Right atrium auricular region (tissue), 2 donors: ENCODE measurements around the gene DPP10. TPM values are rescaled to one million over a fixed set of nuclear protein-coding genes. Genes with fewer than 3 reads are reported as not detected.

ENCODE experiments used
- DNase-seq: peaks from one replicate; pipeline ENCODE4 v3.0.0-alpha.2; 2019; ENCODE audit warnings: low spot score
- H3K27ac ChIP-seq, 2 donors: fragments of 200-600 bp; sonication (generic); 1 replicate in 1 of 2; 2 replicates in 1 of 2; pipeline ENCODE4 v1.5.1; 2016 to 2019
- H3K27me3 ChIP-seq, 2 donors: fragments of 200-600 bp; sonication (generic); one replicate each; pipeline versions ENCODE4 v1.5.1 to v1.6.0; 2017 to 2019
- H3K36me3 ChIP-seq: fragments of 200-600 bp; sonication (generic); one replicate; pipeline ENCODE4 v1.5.1; 2016
- H3K4me1 ChIP-seq, 2 donors: fragments of 200-600 bp; sonication (generic); one replicate each; pipeline versions ENCODE4 v1.5.1 to v1.6.0; 2017 to 2019
- H3K4me3 ChIP-seq, 2 donors: fragments of 200-600 bp; sonication (generic); 1 replicate in 1 of 2; 2 replicates in 1 of 2; pipeline ENCODE4 v1.5.1; 2017 to 2019; ENCODE audit warnings: mild to moderate bottlenecking in 1 of 2, moderate library complexity in 1 of 2
- H3K9me3 ChIP-seq, 2 donors: fragments of 200-600 bp; sonication (generic); one replicate each; pipeline ENCODE4 v1.5.1; 2019
- CTCF ChIP-seq, 2 donors: fragments of 200-600 bp; sonication (generic); IDR thresholded peaks; one replicate each; pipeline ENCODE4 v1.5.1; 2019; ENCODE audit warnings: antibody characterized with exemption in 2 of 2
- total RNA-seq, 2 donors: library from RNA; depleted of rRNA; stranded (reverse); fragments of >200 nt; gene quantifications; one replicate each; pipeline ENCODE4 v1.1.0, GENCODE V29; 2016

Gene DPP10
- total RNA-seq, 2 donors from 2014 or later, result not detected

GRCh38 chr2:115162494-115163293 is 720.3 kb downstream of the DPP10 start:
- no peaks in the 10 kb centered on the region for H3K36me3 ChIP-seq
- H3K27ac ChIP-seq, result no peak overlapping the region
- no peak overlapping the region for H3K4me3 ChIP-seq
- H3K4me1 ChIP-seq, result peaks cover 0 to 16% of the 10 kb centered on the region in 2 donors
- TF ChIP-seq CTCF (IDR thresholded peaks at IDR 0.05), result no peak
- peaks cover 3 to 22% of the 10 kb centered on the region in 2 donors for H3K27me3 ChIP-seq
- no peak for DNase-seq
- H3K9me3 ChIP-seq, result no peaks in the 10 kb centered on the region

- Histone ChIP-seq H3K27ac (no peak overlapping the region), H3K27me3 (peaks cover 3 to 22% of the 10 kb centered on the region in 2 donors), H3K4me3 (no peak overlapping the region), H3K9me3 (no peaks in the 10 kb centered on the region), H3K36me3 (no peaks in the 10 kb centered on the region), H3K4me1 (peaks cover 0 to 16% of the 10 kb centered on the region in 2 donors)
- TF ChIP-seq CTCF (IDR thresholded peaks at IDR 0.05), result no peak
- no peak for DNase-seq
Measured at GRCh38 chr2:115163572-115163971, 721.1 kb downstream of the DPP10 start.

- peak in 1 of 2 donors; percentile 49 for TF ChIP-seq CTCF (IDR thresholded peaks at IDR 0.05)
- Histone ChIP-seq H3K4me3 (no peak overlapping the region), H3K27me3 (peaks cover 3 to 22% of the 10 kb centered on the region in 2 donors), H3K36me3 (no peaks in the 10 kb centered on the region), H3K27ac (no peak overlapping the region), H3K4me1 (peaks cover 0 to 16% of the 10 kb centered on the region in 2 donors), H3K9me3 (no peaks in the 10 kb centered on the region)
- DNase-seq, result no peak
Measured at GRCh38 chr2:115165529-115166109, 723.2 kb downstream of the DPP10 start.

GRCh38 chr2:115168457-115168856 is 726.0 kb downstream of the DPP10 start:
- Histone ChIP-seq H3K9me3 (no peaks in the 10 kb centered on the region), H3K4me3 (no peak overlapping the region), H3K27ac (no peak overlapping the region), H3K4me1 (no peaks in the 10 kb centered on the region), H3K36me3 (no peaks in the 10 kb centered on the region), H3K27me3 (no peaks in the 10 kb centered on the region)
- no peak for TF ChIP-seq CTCF (IDR thresholded peaks at IDR 0.05)
- DNase-seq, result no peak

- H3K4me1 ChIP-seq, result no peaks in the 10 kb centered on the region
- no peaks in the 10 kb centered on the region for H3K36me3 ChIP-seq
- no peak overlapping the region for H3K4me3 ChIP-seq
- no peaks in the 10 kb centered on the region for H3K9me3 ChIP-seq
- H3K27ac ChIP-seq, result no peak overlapping the region
- no peak for DNase-seq
- no peak for TF ChIP-seq CTCF (IDR thresholded peaks at IDR 0.05)
- H3K27me3 ChIP-seq, result no peaks in the 10 kb centered on the region
Measured at GRCh38 chr2:115169814-115170213, 727.4 kb downstream of the DPP10 start.
